ENCODE data around the gene VAMP3.

DNA sequence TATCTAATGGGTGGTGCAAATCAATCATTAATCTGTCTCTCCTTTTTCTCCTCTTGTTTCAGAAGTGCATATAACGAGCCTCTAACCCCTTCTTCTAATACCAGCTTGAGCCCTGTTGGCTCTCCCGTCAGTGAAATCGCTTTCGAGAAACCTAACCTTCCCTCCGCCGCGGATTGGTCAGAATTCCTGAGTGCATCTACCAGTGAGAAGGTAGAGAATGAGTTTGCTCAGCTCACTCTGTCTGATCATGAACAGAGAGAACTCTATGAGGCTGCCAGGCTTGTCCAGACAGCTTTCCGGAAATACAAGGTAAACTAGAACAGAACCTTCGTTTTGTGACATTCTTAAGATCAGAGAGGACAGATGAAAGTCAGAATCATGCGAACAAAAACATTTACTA is 25.3 kb upstream of the VAMP3 start:
- TF ChIP-seq CTCF (IDR thresholded peaks at IDR 0.05; ENCODE audit: low read depth, low read length, missing input control) (no peak), HNF4G (IDR thresholded peaks at IDR 0.05) (no peak), GABPA (IDR thresholded peaks at IDR 0.05 in 1 of 2, conservative IDR thresholded peaks at IDR 0.05 in 1 of 2) (no peak)

Data from liver (tissue), 3 donors.